Mesendoderm (in vitro differentiated cells): Measurements from ENCODE around the gene ATXN2.
"Not testable (repeated sequence)": the region's sequence is repeated elsewhere in the genome, so short reads cannot be mapped to it uniquely, and the experiment has no call there.

Experiments
- DNase-seq: peaks from one replicate; pipeline ENCODE4 v3.0.0; 2013
- H2AK5ac ChIP-seq: 2 replicates; pipeline ENCODE4 v1.6.1; 2013; ENCODE audit warnings: low read length, inconsistent platforms
- H2BK120ac ChIP-seq: 2 replicates; pipeline ENCODE4 v1.6.1; 2013; ENCODE audit warnings: low read depth, mild to moderate bottlenecking, low read length, moderate library complexity, mixed read lengths
- H2BK15ac ChIP-seq: replicated peaks from 2 replicates; pipeline ENCODE4 v1.6.1; 2013; ENCODE audit warnings: low read depth, mild to moderate bottlenecking, moderate library complexity
- H2BK5ac ChIP-seq: 2 replicates; pipeline ENCODE4 v1.6.1; 2013; ENCODE audit warnings: low read length, inconsistent platforms
- H3K18ac ChIP-seq: 2 replicates; pipeline ENCODE4 v1.6.1; 2013; ENCODE audit warnings: mild to moderate bottlenecking, low read length, mixed read lengths
- H3K23ac ChIP-seq: one replicate; pipeline ENCODE4 v1.6.1; 2013; ENCODE audit warnings: low read length
- H3K27ac ChIP-seq: 2 replicates; pipeline ENCODE4 v1.5.1; 2013; ENCODE audit warnings: low read depth, mild to moderate bottlenecking, inconsistent platforms, low read length, moderate library complexity
- H3K27me3 ChIP-seq: 2 replicates; pipeline ENCODE4 v1.6.1; 2013; ENCODE audit warnings: low read length, control low read depth, mild to moderate bottlenecking, inconsistent platforms; ENCODE audit not compliant: insufficient read depth, poor library complexity
- H3K36me3 ChIP-seq: 2 replicates; pipeline ENCODE4 v1.6.1; 2013; ENCODE audit warnings: low read length, inconsistent platforms; ENCODE audit not compliant: control insufficient read depth, insufficient read depth
- H3K4ac ChIP-seq: one replicate; pipeline ENCODE4 v1.6.1; 2013; ENCODE audit warnings: low read depth, mild to moderate bottlenecking, low read length, moderate library complexity
- H3K4me1 ChIP-seq: 2 replicates; pipeline ENCODE4 v1.6.1; 2013; ENCODE audit warnings: low read depth, low read length, inconsistent platforms; ENCODE audit not compliant: control insufficient read depth
- H3K4me2 ChIP-seq: 2 replicates; pipeline ENCODE4 v1.6.1; 2013; ENCODE audit warnings: low read length
- H3K4me3 ChIP-seq: 2 replicates; pipeline ENCODE4 v1.5.1; 2013; ENCODE audit warnings: mild to moderate bottlenecking, low read length
- H3K56ac ChIP-seq: one replicate; pipeline ENCODE4 v1.6.1; 2013; ENCODE audit warnings: low read length
- H3K79me1 ChIP-seq: 2 replicates; pipeline ENCODE4 v1.6.1; 2013; ENCODE audit warnings: low read length, inconsistent platforms
- H3K79me2 ChIP-seq: 2 replicates; pipeline ENCODE4 v1.6.1; 2013; ENCODE audit warnings: mild to moderate bottlenecking, low read length; ENCODE audit not compliant: control insufficient read depth, insufficient read depth
- H3K9ac ChIP-seq: 2 replicates; pipeline ENCODE4 v1.6.1; 2013; ENCODE audit warnings: low read length, inconsistent platforms
- H4K5ac ChIP-seq: one replicate; pipeline ENCODE4 v1.6.1; 2013; ENCODE audit warnings: low read length
- H4K8ac ChIP-seq: one replicate; pipeline ENCODE4 v1.6.1; 2013; ENCODE audit warnings: low read depth, mild to moderate bottlenecking, control low read depth, low read length, moderate library complexity
- WGBS: extraction: QIAGEN DNeasy Blood & Tissue Kit; methylation state at CpG from one replicate; pipeline ENCODE4 v1.1.7; 2013; ENCODE audit warnings: low lambda C conversion rate, missing lambda C conversion rate; ENCODE audit not compliant: insufficient coverage; ENCODE audit errors: extremely low coverage; 5-methylcytosine and 5-hydroxymethylcytosine counted together

Gene ATXN2

DNA sequence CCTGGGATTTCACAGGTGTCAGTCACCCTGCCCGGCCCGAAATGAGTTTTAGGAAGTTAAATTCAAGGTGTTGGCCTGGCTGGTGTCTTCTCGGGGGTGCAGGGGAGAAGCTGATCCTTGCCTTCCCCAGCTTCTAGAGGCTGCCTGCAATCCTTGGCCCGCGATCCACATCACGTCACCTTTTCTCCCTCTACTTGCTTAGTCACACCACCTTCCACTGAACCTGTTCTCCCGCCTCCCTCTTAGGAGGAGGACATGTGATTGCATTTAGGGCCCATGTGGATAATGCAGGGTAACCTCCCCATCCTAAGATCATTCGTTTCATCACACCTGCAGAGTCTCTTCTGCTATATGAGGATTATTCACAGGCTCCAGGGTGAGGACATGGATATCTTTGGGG is 25.4 kb upstream of the ATXN2 start:
- no peak overlapping the region for H4K5ac ChIP-seq
- no CpG with 5 or more reads among the region's 8 CpGs for WGBS
- no peak overlapping the region for H3K18ac ChIP-seq
- H4K8ac ChIP-seq, result no peak overlapping the region
- no peak overlapping the region for H3K56ac ChIP-seq
- no peak overlapping the region for H2BK120ac ChIP-seq
- H3K23ac ChIP-seq, result no peak overlapping the region
- no peaks in the 10 kb centered on the region for H3K79me1 ChIP-seq
- DNase-seq, result peak; percentile 39
- H3K27me3 ChIP-seq, result no peaks in the 10 kb centered on the region
- no peaks in the 10 kb centered on the region for H3K4me1 ChIP-seq
- H3K27ac ChIP-seq, result no peak overlapping the region
- no peaks in the 10 kb centered on the region for H3K79me2 ChIP-seq
- no peak overlapping the region for H2BK5ac ChIP-seq
- no peak overlapping the region for H3K9ac ChIP-seq
- H2BK15ac ChIP-seq, result no peak overlapping the region
- no peak overlapping the region for H2AK5ac ChIP-seq
- no peak overlapping the region for H3K4ac ChIP-seq
- no peak overlapping the region for H3K4me3 ChIP-seq
- no peak overlapping the region for H3K4me2 ChIP-seq
- H3K36me3 ChIP-seq, result no peaks in the 10 kb centered on the region

DNA sequence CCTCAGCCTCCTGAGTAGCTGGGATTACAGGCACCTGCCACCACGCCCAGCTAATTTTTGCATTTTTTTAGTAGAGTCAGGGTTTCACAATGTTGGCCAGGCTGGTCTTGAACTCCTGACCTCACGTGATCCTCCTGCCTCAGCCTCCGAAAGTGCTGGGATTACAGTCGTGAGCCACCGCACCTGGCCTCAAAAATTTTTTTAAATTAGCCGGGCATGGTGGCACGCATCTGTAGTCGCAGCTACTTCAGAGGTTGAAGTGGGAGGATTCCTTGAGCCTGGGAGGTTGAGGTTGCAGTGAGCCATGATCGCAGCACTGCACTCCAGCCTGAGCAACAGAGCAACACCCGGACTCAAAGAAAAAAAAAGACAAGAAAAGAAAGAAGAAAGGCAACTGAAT is 18.7 kb upstream of the ATXN2 start:
- H3K4me3 ChIP-seq, H2BK120ac ChIP-seq, H3K56ac ChIP-seq, H3K4ac ChIP-seq, H2BK15ac ChIP-seq, H2AK5ac ChIP-seq, H3K4me1 ChIP-seq, H3K79me2 ChIP-seq, H4K8ac ChIP-seq, H3K18ac ChIP-seq, H3K4me2 ChIP-seq, H3K79me1 ChIP-seq, H3K27me3 ChIP-seq, H3K23ac ChIP-seq, H2BK5ac ChIP-seq, H3K36me3 ChIP-seq, H4K5ac ChIP-seq, H3K9ac ChIP-seq, H3K27ac ChIP-seq, DNase-seq: not testable (repeated sequence)
- WGBS, result no CpG with 5 or more reads among the region's 10 CpGs

DNA sequence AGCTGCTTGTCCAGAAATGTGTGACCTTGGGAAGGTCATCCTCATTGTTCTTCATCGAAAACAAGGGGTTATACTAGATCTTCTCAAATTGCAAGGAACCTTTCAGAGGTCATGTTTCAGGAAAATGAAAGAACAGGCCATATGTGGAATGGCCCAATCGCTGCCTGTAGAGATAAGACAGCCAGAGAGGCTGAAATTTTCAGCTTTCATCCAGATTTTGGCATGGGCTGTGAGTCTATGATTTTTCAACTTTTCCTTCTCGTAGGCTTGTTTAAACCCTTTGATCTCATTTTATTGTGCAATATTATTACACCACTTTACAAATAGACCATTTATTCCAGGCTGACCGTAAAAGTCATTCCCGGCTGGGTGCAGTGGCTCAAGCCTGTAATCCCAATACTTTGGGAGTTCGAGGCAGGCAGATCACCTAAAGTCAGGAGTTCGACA is 17.1 kb upstream of the ATXN2 start:
- DNase-seq, result no peak
- no peak overlapping the region for H3K23ac ChIP-seq

DNA sequence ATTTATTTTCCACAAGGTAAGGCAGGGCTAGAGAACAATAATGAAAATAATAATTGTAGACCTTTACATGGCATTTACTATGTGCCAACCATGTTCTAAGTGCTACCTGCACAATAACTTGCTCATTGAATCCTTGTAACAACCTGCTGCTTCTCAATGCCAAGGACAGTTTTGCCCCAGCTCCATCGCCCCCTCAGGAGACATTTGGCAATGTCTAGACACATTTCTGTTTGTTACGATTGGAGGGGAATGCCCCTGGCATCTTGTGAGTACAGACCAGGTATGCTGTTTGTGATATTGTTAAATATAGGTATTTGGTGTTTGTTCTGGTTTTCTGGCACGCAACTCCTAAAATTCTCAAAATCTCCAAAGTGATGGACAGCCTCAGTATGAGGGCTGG is 8.1 kb upstream of the ATXN2 start:
- H3K18ac ChIP-seq, result no peak overlapping the region
- H3K9ac ChIP-seq, result no peak overlapping the region
- H4K5ac ChIP-seq, result no peak overlapping the region
- no peaks in the 10 kb centered on the region for H3K79me1 ChIP-seq
- H2BK5ac ChIP-seq, result no peak overlapping the region
- no peak overlapping the region for H2BK15ac ChIP-seq
- no peak overlapping the region for H3K56ac ChIP-seq
- WGBS, result no CpG with 5 or more reads among the region's 3 CpGs
- no peak for DNase-seq
- H3K4me2 ChIP-seq, result no peak overlapping the region
- H2AK5ac ChIP-seq, result no peak overlapping the region
- no peak overlapping the region for H3K27ac ChIP-seq
- H3K4ac ChIP-seq, result no peak overlapping the region
- no peak overlapping the region for H3K23ac ChIP-seq
- no peaks in the 10 kb centered on the region for H3K79me2 ChIP-seq
- no peaks in the 10 kb centered on the region for H3K27me3 ChIP-seq
- H3K4me1 ChIP-seq, result no peaks in the 10 kb centered on the region
- H4K8ac ChIP-seq, result no peak overlapping the region
- no peak overlapping the region for H2BK120ac ChIP-seq
- H3K36me3 ChIP-seq, result no peaks in the 10 kb centered on the region
- H3K4me3 ChIP-seq, result no peak overlapping the region

More for the DNA sequence above, 17.1 kb upstream of the ATXN2 start:
- Histone ChIP-seq H4K5ac (no peak overlapping the region), H3K27ac (no peak overlapping the region), H3K4me2 (no peak overlapping the region), H4K8ac (no peak overlapping the region), H3K4me3 (no peak overlapping the region), H3K27me3 (no peaks in the 10 kb centered on the region), H3K36me3 (no peaks in the 10 kb centered on the region), H3K4me1 (no peaks in the 10 kb centered on the region), H3K79me2 (no peaks in the 10 kb centered on the region), H3K4ac (no peak overlapping the region), H3K9ac (no peak overlapping the region), H3K56ac (no peak overlapping the region), H3K79me1 (no peaks in the 10 kb centered on the region), H2BK15ac (no peak overlapping the region), H2AK5ac (no peak overlapping the region), H2BK5ac (no peak overlapping the region), H2BK120ac (no peak overlapping the region), H3K18ac (no peak overlapping the region)
- WGBS, result no CpG with 5 or more reads among the region's 7 CpGs

DNA sequence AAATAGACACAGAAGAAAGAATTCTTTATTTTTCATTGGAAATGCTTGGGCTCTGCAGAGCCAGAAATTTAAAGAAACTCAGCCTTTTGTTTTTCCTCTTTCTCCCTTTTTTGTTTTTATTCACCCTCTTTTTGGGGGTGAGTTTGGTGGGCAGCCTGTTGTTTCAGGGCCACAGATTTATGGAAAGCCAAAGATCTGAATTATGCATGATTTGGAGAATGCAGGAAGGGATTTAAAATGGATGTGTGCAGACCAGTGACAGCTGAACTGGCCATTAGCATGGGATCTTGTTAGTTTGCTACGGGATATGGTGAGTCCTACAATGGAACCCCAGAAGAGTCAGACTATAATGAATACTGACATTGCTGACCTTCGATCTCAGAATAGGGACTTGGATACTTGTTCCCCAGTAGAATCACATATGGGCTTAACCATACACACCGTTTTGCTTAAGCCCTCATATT is 7.7 kb upstream of the ATXN2 start:
- Histone ChIP-seq H3K27me3 (no peaks in the 10 kb centered on the region), H4K5ac (no peak overlapping the region), H3K36me3 (no peaks in the 10 kb centered on the region), H3K56ac (no peak overlapping the region), H3K79me1 (no peaks in the 10 kb centered on the region), H3K27ac (no peak overlapping the region), H3K4me2 (no peak overlapping the region), H2BK120ac (no peak overlapping the region), H2BK15ac (no peak overlapping the region), H2BK5ac (no peak overlapping the region), H2AK5ac (no peak overlapping the region), H4K8ac (no peak overlapping the region), H3K4ac (no peak overlapping the region), H3K4me1 (no peaks in the 10 kb centered on the region), H3K23ac (no peak overlapping the region), H3K4me3 (no peak overlapping the region), H3K9ac (no peak overlapping the region), H3K18ac (no peak overlapping the region), H3K79me2 (no peaks in the 10 kb centered on the region)
- WGBS, result no CpG with 5 or more reads among the region's 3 CpGs
- DNase-seq, result no peak
